IPS-15b (cell line): ENCODE data around the gene PTRHD1.
A peak's percentile ranks its signal among the peaks of the same experiment; 100 is the strongest.

Experiments
- H3K27me3 ChIP-seq: one replicate; pipeline ENCODE4 v1.6.1; 2013; ENCODE audit warnings: low read length; ENCODE audit not compliant: control insufficient read depth, insufficient read depth
- H3K36me3 ChIP-seq: one replicate; pipeline ENCODE4 v1.6.1; 2013; ENCODE audit warnings: low read length; ENCODE audit not compliant: control insufficient read depth, insufficient read depth
- H3K4me1 ChIP-seq: one replicate; pipeline ENCODE4 v1.6.1; 2013; ENCODE audit warnings: mild to moderate bottlenecking, low read length; ENCODE audit not compliant: control insufficient read depth, insufficient read depth
- H3K4me3 ChIP-seq: one replicate; pipeline ENCODE4 v1.5.1; 2013; ENCODE audit warnings: low read depth, low read length
- H3K9ac ChIP-seq: one replicate; pipeline ENCODE4 v1.6.1; 2013; ENCODE audit warnings: low read depth, mild to moderate bottlenecking, low read length
- H3K9me3 ChIP-seq: one replicate; pipeline ENCODE4 v1.6.1; 2013; ENCODE audit warnings: mild to moderate bottlenecking, low read length; ENCODE audit not compliant: control insufficient read depth, insufficient read depth

PTRHD1 gene

DNA sequence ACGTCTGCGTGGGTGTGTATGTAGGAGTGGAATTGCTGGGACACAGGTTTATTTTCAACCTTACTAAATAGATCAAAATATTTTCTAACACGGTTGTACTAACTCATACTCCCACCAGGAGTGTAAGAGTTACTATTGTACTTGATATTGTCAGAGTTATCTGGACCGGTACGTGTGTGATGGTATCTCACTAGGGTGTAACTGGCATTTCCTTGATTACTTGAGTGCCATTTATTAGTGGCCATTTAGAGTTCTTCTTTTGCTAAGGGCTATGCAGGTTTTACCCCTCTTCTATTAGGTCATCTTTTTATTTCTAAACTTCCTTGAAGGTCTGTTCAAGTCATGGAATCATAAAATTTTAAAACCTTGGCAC, 33.6 kb upstream of the PTRHD1 start:
- H3K27me3 ChIP-seq = no peaks in the 10 kb centered on the region
- no peaks in the 10 kb centered on the region for H3K9me3 ChIP-seq
- no peak overlapping the region for H3K4me3 ChIP-seq
- peaks cover 11% of the 10 kb centered on the region for H3K4me1 ChIP-seq
- H3K9ac ChIP-seq = no peak overlapping the region
- peaks cover 28% of the 10 kb centered on the region for H3K36me3 ChIP-seq

DNA sequence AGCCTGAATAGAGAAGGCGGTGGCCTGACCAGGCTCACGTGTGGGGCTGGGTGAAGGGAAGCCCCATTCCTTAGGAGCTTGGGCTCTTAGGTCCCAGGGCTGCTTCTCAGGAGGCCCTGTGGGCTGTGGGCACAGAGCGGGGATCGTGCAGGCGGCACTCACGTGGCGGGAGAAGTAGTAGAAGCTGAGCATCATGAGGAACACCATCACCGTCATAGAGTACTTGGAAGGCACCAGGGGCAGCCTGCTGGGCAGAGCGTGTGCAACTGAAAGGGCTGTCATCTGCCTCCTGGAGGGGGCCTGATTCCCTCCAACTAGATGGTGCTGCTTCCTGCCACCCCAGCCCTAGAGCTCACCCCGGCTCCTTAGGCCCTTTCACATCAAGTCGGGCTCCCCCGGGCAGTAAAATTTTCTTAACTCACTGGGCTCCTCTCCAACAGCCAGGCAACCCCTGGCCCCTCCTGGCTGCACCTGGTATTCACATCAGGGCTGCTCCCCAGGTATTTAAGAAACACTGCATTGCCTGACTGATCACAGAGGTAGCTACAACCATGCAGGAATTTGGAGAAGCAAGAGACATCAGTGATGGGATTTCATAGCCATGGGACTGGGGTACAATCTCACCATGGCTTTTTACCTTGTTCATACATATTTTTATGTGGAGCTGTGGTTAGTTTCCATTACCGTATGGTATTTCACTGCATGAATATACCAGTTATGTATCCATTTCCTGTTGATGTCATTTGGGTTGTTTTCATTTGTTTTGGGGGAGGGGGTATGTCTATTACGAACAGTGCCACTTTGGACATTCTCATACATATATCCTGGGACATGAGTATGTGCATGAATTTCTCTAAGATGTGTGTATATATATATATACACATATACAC, 32.9 kb upstream of the PTRHD1 start:
- peaks cover 25% of the 10 kb centered on the region for H3K36me3 ChIP-seq
- H3K27me3 ChIP-seq = no peaks in the 10 kb centered on the region
- no peak overlapping the region for H3K4me3 ChIP-seq
- no peaks in the 10 kb centered on the region for H3K9me3 ChIP-seq
- H3K4me1 ChIP-seq = peaks cover 17% of the 10 kb centered on the region
- no peak overlapping the region for H3K9ac ChIP-seq

DNA sequence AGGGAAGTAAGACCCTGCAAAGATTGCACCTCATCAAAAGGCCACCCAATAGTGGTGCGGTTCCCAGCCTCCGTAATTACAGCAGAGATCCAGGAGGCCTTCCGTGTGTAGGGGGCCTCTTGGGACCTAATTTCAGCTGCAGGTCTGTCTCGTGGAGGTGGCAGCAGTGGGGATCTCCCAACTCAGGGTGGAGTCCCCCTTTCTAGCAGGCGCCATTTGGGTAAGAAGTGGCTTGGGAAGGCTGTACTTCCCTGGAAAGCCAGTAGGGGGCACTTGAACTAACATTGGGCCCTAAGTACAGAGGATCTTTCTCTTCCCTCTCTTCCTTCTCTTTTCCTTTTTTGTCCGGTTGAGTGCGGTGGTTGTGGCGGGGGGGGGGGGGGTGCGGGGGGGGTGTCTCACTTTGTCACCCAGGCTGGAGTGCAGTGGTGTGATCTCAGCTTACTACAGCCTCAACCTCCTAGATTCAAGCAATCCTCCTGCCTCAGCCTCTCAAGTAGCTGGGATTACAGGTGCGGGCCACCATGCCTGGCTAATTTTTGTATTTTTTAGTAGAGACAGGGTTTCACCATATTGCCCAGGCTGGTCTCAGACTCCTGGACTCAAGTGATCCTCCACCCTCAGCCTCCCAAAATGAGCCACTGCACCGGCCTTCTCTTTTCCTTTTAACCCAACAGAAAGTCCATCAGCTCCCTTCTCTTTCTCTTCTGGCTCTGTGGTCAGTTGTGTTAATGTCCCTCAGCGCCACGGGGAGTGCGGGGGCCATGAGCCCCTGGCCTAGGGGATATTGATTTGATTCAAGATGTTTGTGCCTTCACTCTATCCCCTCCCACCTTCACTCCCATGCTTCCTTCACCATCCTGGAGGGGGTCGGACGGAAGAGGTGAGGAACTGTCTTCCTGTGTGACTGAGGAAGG, 32.0 kb upstream of the PTRHD1 start:
- no peaks in the 10 kb centered on the region for H3K9me3 ChIP-seq
- no peak overlapping the region for H3K9ac ChIP-seq
- H3K4me3 ChIP-seq = no peak overlapping the region
- peaks cover 23% of the 10 kb centered on the region for H3K4me1 ChIP-seq
- H3K36me3 ChIP-seq = peaks cover 26% of the 10 kb centered on the region
- H3K27me3 ChIP-seq = no peaks in the 10 kb centered on the region

DNA sequence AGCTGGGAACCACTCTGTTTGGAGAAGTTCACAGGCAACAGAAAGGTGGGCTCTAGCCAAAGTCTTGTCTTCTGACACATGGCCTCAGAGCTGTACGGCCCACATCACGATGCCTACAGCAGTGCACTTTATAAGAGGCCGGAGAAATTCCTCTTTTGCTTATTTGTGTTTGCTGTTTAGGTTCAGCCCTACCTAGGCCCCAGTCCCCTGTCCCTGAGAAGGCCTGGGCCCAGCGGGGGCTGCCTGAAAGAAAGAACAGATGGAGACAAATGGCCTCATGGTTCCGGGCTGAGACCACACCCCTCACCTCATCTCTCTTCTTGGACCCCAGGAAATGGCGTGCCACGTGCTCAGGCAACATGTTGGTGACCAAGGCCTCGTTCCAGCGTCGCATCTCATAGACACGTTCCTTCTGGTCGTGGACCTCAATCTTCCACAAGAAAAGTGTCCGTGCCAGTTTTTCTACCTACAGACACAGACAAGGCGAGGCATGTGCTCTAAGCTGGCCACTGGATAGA, 30.9 kb upstream of the PTRHD1 start:
- Histone ChIP-seq H3K9ac (no peak overlapping the region), H3K9me3 (no peaks in the 10 kb centered on the region), H3K36me3 (peaks cover 31% of the 10 kb centered on the region), H3K4me1 (peaks cover 23% of the 10 kb centered on the region), H3K4me3 (no peak overlapping the region), H3K27me3 (no peaks in the 10 kb centered on the region)

DNA sequence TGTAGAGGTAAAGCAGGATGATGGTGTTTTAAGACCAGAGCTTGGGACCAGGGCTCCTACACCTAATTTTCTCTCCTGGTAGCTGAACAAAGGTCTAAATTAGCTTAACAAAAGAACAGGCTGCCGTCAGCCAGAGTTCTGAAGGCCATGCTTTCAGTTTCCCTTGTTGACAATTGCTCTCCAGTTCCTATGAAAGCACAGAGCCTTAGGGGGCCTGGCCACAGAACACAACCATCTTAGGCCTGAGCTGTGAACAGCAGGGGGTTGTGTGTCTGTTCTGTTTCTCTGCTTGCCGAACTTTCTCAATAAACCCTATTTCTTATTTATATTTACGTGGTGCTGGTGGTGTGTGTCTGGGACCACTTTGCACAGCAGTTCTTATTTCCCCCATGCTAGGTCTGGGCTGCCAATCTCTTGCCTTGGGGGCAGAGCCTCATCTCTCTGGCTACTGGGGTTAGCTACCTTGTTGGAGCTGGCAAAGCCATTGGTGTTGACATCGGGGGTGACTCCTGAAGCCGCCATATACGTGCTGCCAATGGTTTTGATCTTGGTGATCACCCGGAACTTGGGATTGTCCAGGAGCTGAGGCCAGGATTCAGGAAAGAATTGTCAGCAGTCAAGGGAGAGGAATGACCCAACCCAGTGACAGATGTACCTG, 29.0 kb upstream of the PTRHD1 start:
- Histone ChIP-seq H3K9ac (no peak overlapping the region), H3K4me1 (peaks cover 23% of the 10 kb centered on the region), H3K36me3 (peaks cover 38% of the 10 kb centered on the region), H3K4me3 (no peak overlapping the region), H3K9me3 (no peaks in the 10 kb centered on the region), H3K27me3 (no peaks in the 10 kb centered on the region)

DNA sequence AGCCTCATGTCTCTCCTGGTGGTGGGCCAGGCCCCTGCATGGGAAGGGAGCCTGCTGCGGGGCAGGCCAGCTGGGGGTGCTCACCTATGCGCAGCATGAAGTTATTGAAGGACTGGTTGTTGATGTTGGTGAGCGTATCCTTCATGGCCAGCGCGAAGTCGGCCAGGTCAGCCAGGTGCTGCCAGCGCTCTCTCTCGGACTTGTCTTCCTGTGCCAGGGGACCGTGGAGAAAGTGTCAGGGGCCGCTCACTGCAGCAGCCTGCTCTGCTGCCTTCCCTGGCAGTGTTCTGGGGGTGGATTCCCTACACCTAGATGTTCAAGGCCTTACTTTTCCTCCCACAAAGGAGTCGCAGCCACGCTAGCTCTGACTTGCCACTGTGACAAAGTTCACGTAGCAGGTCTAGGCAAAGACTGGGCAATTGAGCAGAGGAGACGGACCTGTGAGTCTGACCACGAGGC, 28.3 kb upstream of the PTRHD1 start:
- Histone ChIP-seq H3K27me3 (no peaks in the 10 kb centered on the region), H3K9ac (peak overlapping the region; percentile 26), H3K36me3 (peaks cover 46% of the 10 kb centered on the region), H3K9me3 (no peaks in the 10 kb centered on the region), H3K4me1 (peaks cover 23% of the 10 kb centered on the region), H3K4me3 (no peak overlapping the region)

DNA sequence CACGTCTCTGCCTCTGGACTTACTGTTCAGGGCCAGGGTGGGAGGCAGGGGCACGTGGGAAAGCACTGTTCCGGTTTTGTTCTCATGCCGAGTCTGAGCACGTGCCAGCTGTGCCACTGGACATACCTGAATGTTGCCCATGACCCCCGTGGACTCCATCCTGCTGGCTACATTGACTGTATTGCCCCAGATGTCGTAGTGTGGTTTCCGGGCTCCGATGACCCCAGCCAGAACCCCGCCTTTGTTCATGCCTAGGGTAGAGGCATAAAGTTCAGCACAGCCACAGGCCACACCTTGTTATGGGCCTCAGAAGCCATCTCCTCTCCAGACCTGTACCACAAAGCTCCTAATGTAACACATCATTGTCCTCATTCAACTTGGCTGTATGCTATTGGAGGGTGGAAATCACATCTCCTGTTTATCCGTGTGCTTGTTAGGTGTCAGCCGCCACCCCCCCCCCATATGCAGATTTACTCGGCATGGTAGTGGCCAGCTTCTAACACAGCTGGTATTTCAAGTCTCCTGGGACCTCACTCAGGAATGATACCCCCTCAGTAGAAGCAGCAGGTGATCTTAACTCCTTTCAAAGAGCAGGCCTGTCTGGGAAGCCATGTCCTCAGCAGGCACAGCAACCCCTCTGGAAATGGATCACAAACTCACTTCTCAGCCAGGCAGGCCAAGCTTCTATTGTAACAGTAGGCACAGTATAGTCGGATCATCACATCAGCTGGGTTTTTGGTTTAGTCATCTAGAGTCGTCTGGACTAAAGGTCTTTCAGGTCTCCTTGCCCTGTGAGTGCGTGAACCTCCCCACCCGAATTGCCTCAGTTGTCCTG, 27.6 kb upstream of the PTRHD1 start:
- Histone ChIP-seq H3K9ac (peak overlapping the region; percentile 26), H3K36me3 (peaks cover 52% of the 10 kb centered on the region)

DNA sequence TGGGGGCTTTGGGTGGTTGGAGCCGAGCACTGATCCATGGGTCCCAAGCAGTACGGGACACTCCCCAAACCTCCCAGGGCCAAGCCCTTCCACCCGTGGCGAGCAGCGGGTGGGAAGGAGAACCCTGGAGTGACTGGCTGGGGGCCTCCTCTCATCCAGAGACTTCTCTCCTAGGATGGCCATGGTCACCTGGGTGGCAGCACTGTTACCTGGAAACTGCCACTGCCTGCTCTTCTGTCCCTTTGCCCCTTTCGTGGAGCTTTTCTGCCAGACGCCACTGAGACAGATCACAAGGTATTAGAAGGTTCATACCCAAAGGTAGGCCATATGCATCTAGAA, 27.0 kb upstream of the PTRHD1 start:
- Histone ChIP-seq H3K9ac (no peak overlapping the region), H3K27me3 (no peaks in the 10 kb centered on the region), H3K4me1 (peaks cover 23% of the 10 kb centered on the region), H3K36me3 (peaks cover 55% of the 10 kb centered on the region), H3K4me3 (no peak overlapping the region), H3K9me3 (no peaks in the 10 kb centered on the region)

More for the DNA sequence above, 27.6 kb upstream of the PTRHD1 start:
- H3K4me3 ChIP-seq = no peak overlapping the region
- H3K4me1 ChIP-seq = peaks cover 23% of the 10 kb centered on the region
- H3K9me3 ChIP-seq = no peaks in the 10 kb centered on the region
- no peaks in the 10 kb centered on the region for H3K27me3 ChIP-seq

DNA sequence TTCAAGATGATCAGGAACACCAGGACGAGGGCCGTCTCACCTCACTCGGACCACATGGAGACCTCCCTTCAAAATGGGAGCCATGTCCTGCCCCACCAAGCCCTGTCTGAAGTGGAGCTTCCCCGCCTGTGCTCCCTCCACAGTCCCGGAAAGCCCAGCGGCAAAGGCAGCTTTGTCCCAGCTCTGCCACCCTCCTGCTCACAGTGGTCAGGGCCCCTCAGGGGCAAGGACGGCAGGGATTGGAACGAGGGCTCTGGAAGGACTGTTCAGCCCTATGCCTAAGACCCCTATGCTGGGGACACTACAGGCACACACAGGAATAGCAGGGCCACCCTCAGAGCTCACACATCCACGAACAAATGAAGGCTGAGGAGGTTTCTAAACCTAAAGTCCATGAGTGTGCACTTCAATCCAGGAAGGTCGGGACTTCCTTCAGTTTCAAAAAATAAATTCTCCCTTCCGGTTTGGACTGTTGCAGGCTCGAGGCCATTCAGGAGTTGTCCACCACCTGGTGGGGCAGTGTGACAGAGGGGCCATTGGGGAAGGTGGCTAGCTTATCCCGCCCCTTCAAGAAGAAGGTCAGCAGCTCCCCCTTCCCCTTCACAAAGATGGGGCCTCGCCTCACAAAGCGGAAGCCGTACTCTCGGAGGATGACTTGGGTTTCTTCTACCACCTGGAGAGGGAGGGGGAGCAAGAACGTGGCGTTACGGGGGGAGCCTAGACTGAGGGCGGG, 26.4 kb upstream of the PTRHD1 start:
- Histone ChIP-seq H3K9ac (no peak overlapping the region), H3K9me3 (no peaks in the 10 kb centered on the region), H3K36me3 (peaks cover 52% of the 10 kb centered on the region)

DNA sequence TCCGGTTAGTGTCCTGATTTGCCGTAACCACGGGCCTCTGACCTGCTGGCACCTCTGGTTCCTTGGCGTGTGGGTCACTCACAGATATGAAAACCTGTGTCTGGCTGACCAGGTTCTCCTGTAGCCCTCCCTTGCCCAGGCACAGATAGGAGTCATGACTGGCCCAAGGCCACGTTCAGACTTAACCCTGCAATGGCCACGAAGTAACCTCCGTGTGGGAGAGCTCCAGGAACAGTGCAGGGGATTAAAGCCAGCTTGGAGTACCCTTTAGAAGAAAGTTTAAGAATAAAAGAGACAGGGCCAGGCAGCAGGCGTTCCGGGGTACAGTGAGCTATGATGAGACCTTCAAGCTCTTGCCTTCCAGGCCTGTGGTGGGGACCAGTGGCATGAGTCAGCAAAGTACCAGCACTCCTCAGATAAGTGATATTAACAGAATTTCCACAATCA, 25.6 kb upstream of the PTRHD1 start:
- no peak overlapping the region for H3K4me3 ChIP-seq
- H3K4me1 ChIP-seq = peaks cover 23% of the 10 kb centered on the region
- no peak overlapping the region for H3K9ac ChIP-seq
- H3K27me3 ChIP-seq = no peaks in the 10 kb centered on the region
- no peaks in the 10 kb centered on the region for H3K9me3 ChIP-seq
- H3K36me3 ChIP-seq = peaks cover 48% of the 10 kb centered on the region

More for the DNA sequence above, 26.4 kb upstream of the PTRHD1 start:
- Histone ChIP-seq H3K4me3 (no peak overlapping the region), H3K27me3 (no peaks in the 10 kb centered on the region), H3K4me1 (peaks cover 23% of the 10 kb centered on the region)
